ENCODE measurements around the gene ZBTB7A.

DNA sequence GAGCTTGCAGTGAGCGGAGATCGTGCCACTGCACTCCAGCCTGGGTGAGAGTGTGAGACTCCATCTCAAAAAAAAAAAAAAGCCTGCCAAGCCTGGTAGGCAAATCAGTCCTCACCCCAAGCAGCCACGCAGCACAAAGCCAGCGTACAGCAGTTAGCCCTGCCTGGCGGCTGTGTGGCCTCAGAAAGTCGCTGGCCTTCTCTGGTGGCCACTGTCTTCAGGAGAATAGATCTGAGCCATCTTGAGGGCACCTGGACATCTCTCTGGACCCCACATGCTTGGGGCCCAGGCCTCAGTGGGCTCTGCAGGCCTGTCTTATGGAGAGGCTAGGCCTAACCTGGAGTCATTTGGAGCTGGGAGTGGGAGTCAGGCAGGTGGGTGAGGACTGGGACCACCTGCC lies 36.1 kb downstream of the ZBTB7A start:
- no peak for TF ChIP-seq POLR2A (IDR thresholded peaks at IDR 0.05)
- no peak for TF ChIP-seq CTCF (IDR thresholded peaks at IDR 0.05)

Measured in esophagus squamous epithelium (tissue), 4 donors.